CD4-positive, alpha-beta T cell treated with Interferon alpha-2 for 1 hour (primary cell): Measurements from ENCODE around the gene CACNA1G.
A peak's percentile ranks its signal among the peaks of the same experiment; 100 is the strongest.

ENCODE experiments used
- DNase-seq, 2 donors: peaks; one replicate each; pipeline ENCODE4 v3.0.0-alpha.2; 2020 to 2022

CACNA1G gene

DNA sequence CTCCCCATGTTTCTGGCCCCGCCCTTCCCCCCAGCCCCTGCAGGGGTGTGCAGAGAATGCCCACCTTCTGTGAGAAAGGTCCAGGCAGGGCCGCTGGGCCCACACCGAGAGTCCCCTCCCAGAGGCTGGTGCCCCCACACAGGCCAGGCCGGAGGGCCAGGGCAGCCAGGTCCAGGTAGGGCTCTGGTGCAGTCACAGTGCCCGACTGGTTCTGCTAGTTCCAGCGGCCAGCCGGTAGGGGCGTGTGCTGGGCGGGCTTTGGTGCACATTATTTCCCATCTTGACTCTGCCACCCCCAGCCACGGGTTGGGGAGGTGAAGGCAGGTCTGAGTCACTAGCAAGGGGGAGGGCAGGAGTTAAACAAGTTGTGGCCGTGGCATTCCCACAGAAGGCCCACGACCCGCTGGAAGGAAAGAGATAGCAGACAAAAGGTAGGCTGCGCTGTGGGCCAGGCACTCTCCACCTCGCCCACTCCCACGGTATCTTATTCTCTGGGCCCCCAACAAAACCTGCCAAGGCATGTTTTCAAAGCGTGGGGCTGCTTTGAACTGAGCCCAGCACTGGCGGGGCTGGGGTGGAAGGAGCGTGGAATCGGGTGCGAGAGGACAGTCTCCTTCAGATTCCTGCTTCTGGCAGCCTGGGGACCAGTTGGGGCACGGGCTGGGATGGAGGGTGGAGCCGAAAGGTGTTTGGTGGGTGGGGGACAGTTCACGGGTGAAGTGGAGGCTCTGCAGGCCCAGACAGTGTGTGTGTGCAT is 26.1 kb upstream of the CACNA1G start:
- DNase-seq, result no peak

DNA sequence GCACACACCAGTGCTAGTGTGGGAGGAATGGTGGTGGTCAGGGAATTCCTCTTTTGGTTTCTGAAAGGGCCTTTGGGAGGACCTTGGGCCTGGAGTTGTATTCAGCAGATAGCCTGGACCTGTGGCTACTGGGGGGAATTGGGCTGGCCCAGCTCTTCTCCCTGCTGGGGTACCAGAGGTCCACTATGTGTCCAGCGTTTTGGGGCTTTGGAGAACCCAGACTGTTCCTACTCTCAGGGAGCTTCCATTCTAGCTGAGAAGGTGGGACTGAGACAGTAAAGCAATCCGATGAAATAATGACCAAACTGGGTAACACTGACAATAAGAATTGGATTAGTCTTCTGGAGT is 25.6 kb upstream of the CACNA1G start:
- DNase-seq, result no peak

DNA sequence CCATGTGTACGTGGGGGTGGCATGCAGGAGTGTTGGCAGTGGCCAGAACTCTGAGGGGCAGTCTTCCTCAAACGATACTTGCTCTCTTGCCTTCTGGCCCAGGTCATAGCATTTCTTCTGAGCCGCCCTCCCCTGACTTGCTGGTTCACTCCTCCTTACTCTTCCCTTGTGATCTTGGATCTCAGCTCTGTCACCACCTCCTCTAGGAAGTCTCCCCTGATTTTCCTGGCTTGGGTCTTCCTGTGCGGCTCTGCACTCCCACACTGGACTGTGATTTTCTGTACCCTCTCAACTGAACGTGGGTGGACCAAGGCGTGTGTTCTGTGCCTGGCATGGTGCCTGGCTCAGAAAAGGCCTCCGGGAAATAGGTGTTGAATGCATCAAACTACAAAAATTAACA is 25.1 kb upstream of the CACNA1G start:
- no peak for DNase-seq

DNA sequence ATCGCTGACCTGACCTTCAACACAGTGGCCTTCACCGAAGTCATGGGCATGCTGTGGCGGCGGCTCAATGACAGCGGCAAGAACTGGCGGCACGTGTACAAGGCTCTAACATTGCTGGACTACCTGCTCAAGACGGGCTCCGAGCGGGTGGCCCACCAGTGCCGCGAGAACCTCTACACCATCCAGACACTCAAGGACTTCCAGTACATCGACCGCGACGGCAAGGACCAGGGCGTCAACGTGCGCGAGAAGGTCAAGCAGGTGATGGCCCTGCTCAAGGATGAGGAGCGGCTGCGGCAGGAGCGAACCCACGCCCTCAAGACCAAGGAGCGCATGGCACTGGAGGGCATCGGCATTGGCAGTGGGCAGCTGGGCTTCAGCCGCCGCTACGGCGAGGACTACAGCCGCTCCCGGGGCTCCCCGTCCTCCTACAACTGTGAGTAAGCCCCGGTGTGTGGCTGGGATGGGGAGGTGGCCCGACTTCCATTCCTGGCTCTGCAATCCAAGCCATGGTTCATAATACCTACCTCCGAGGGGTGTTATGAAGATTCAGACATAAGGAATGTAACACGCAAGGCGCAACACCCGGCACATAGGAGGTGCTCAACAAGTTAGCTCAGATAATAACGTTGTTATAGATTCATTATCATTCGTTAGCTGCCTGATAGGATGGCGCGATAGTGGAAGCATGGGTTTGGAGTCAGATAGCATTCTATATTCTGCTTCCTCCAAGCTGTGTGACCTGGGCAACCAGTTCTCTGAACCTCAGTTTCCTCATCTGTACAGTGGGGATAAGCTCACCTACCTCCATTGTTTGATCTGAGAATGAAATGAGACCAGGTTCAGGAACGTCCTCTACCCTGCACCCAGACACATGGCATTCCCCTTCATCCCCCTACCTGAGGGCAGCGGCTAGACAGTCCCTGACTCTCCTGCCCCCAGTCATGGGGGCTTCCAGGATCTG is 23.6 kb upstream of the CACNA1G start:
- no peak for DNase-seq

DNA sequence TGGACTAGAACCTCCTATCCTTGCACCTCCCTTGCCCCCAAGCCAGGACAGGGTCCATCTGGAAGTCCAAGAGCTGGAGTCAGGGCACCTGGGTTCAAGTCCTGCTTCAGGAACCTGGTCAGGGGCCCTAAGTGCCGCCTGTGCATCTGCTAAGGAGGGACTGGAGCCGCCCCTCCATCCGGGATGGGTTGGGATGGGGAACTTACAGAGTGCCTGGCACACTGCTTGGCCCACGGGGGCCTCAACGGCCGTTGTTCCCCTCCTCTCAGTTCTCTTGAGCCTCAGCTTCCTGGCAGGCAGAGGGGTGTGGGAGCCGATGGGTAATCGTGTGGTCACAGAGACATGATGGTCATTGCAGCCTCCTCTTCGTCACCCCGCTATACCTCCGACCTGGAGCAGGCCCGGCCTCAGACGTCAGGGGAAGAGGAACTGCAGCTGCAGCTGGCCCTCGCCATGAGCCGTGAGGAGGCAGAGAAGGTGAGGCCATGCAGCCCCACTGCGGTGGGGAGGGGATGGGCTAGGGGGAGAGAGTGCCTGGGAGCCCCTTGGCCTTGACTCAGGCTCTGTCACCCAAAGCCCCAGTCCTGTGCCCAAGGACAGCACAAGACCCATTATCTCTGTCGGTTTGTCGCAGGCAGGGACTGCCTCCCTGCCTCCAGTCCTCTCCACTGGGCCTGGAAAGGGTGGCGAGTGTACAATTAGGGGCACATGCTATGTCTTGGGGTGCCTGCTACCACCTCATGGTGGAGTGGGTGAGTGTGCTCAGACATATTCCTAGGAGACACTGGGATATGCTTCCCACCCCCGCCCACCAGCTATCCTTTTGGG is 22.6 kb upstream of the CACNA1G start:
- DNase-seq, result no peak

DNA sequence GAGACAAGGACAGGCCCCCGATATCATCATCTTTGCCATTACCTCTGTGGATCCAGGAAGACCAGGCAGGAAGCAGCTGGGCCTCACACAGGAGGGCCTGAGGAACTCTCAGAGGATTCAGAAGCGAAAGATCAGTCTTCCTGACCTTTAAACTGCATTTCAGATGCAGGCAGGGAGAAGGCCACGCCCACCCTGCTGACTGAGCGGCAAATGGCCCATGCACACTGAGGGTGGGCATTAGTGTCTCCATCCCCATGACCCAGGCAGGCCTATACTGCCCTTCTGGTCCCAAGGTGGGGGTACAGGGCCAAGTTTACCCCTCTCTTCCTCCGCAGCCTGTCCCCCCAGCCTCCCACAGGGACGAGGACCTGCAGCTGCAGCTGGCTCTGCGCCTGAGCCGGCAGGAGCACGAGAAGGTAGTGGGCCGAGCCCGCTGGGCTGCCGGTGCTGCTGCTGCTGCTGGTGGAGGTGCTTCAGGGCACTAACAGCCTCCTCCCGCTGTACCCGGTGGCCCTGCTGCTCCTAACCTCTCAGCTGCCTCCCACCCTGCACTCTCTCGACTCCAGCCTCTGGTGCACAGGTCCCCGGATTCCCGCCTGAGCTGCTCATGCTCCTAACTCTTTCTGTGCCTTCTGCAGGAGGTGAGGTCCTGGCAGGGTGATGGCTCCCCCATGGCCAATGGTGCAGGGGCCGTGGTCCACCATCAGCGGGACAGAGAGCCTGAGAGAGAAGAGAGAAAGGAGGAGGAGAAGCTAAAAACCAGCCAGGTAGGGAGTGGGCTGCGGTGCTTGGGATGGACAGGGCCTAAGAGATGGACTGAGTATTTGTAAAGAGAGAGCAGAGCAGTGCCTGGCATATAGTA is 21.7 kb upstream of the CACNA1G start:
- no peak for DNase-seq

DNA sequence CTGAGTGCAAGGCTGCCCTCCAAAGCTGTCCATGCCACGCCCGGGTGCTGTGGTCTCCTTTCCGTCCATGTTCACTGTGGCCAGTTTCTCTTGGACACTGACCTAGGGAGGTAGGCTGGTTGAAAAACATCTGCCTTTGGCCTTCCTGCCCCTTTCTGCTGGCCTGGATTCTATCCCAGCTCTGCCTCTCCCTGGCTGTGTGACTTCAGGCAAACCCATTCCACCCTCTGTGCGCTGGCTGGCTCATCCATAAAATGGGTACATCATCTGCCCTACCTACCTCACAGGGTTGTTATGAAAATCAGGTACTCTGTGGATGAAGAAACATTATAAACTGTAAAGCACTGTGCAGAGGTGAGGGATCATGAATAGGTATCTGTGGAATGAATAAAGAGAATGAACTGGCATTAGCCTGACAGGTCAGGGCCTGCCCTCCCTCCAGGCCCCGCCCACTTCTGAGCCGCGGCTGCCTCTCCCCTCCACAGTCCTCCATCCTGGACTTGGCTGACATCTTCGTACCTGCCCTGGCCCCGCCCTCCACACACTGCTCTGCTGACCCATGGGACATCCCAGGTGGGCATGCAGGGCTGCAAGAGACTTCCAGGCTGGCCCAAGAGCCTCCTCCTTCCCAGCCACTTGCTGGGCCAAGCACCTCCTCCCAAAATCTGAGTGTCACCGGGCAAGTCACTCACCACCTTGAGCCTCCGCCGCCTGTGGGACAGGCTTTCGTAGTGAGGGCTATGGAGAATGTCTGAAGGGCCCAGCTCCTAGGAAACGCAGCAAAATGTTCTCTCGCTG is 20.6 kb upstream of the CACNA1G start:
- DNase-seq, result no peak

DNA sequence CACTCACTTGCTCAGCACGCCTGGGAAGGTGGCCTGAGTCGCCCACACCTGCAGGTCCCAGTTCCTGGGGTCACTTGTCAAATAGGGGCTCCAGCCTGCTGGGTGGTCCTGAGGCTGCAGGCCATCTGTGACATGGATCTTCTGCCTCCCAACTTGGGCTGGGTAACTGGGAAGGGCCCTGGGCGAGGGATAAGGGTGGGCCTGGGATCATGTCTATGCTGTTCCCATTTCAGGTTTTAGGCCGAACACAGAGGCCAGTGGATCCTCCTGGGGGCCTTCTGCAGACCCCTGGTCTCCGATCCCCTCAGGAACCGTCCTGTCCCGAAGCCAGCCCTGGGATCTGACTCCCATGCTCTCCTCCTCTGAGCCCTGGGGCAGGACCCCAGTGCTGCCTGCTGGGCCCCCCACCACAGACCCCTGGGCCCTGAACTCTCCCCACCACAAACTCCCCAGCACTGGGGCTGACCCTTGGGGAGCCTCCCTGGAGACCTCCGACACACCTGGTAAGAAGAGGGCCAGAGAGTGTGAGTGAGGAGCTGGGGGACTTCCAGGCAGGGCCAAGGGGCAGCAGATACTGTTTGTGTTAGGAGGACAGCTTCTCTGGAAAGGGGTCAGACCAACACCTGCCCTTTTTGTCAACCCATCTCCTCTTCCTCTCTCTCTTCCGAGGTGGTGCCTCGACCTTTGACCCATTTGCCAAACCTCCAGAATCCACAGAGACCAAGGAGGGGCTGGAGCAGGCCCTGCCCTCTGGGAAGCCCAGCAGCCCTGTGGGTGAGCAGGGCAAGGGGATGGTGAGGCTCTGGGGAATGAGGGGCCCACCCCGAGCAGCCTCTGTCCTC is 19.7 kb upstream of the CACNA1G start:
- DNase-seq, result no peak

DNA sequence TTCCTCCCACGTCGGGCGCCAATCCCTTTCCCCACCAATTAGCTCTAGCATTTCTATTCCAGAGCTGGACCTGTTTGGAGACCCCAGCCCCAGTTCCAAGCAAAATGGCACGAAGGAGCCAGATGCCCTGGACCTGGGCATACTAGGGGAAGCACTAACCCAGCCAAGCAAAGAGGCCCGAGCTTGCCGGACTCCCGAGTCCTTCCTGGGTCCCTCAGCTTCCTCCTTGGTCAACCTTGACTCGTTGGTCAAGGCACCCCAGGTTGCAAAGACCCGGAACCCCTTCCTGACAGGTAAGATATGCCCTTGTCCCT is 19.2 kb upstream of the CACNA1G start:
- no peak for DNase-seq

DNA sequence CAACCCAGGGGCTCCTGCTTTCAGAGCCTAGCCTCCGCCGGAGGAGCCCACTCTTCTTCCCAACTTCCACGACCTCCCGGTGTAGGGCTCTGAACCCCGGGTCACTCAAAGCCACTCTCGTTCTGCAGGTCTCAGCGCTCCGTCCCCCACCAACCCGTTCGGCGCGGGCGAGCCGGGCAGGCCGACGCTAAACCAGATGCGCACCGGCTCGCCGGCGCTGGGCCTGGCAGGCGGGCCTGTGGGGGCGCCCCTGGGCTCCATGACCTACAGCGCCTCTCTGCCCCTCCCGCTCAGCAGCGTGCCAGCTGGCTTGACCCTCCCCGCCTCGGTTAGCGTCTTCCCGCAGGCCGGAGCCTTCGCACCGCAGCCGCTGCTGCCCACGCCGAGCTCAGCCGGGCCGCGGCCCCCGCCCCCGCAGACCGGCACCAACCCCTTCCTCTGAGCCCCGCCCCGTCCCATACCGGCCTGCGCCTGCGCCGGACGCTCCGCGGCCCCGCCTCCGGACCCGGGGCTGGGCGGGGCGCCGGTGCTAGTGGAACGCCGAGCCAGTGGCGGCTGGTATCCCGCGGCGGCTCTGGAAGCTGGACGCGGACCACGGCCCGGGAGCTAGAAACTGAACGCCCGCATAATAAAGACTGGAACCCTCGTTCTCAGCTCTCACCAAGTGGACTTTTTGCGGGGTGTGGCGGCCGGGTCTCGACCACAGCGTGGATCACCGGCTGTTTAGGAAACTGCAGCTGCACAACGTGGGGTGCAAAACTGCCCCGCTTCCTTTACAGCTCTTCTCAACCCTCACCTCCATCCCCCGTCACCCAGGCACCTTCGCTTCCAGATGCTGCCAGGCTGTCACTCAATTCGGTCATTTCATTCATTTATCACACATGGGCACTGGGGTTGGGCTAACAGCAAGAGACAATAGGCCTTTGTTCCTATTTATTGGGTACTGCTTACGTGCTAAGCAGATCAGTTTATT is 18.5 kb upstream of the CACNA1G start:
- DNase-seq, result peak; percentile 75 to 86

DNA sequence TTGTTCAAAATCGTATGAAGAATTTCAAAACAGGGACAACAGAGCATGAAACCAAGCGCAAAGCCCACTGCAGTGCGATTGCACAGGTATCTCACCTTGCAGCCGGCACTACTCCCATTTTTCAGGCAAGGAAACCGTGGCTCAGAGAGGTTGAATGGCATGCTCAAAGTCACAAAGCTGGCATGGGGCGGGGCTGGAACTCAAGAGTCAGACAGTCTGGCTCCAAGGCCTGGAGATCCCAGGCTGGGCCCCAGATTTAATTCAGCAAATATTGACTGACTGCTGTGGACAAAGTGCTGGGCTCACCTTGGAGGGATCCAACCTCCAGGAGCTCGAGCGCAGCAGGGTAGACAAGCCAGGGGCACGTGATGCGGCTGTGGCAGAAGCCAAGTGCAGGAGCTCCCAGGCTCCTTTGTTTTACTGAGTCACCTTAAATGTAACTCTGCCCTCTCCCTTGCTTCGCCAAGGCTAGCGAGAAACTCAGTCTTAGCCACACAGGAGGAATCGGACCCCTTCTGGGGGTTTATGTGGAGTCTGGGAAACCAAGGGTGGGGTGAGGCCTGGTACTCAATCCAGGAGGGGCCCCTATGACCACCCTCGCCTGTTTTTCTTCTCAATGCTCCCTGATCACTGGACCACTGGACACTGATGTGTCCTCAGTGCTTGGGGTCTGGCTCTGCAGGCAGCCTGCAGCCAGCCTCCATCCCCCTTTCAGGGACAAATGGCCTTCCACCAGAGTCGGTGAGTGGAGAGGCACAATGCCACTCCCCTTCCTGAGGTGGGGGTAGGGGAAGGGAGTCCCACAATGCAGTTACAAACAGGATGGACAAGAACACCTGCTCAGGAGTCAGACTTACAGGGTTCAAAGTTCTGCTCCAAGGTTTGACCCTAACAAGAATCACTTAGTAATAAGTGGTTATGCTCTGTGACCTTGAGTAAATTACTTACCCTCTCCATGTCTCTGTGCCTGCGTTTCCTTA is 17.4 kb upstream of the CACNA1G start:
- DNase-seq, result no peak

DNA sequence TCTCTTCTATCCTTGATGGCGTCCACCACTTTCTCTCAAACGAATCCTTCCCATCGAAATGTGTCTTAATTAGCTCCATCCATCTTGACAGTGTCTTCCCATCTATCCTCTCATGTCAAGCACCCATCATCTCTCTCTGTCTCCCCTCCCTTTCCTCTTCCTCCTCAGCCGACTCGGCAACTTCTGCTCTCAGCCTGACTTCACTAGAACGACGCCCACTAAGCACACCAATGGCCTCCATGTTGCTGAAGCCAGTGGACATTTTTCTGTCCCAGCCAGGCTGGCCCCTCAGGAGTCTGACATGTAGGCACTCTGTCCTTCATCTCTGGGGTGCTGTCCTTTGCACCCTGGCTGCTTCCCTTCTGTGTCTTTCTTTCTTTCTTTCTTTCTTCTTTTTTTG is 16.0 kb upstream of the CACNA1G start:
- DNase-seq, result no peak

DNA sequence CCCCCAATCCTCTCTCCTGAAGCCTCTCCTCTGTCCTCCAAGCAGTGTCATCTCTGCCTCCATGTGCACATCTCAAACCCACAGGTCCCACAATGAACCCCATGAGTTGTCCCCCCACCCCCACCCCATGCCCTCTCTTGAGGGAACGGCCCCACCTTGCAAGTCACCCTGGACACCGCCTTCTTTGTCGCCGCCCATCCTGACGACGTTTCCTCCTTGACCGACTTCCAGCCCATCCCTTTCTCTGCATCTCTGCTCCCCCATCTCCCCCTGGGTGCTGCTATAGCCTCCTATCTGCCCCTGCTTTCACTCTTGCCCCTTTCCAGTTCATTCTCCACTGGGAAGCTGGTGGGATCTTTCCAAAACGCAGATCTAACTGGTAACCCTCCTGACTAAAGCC is 15.2 kb upstream of the CACNA1G start:
- DNase-seq, result no peak

DNA sequence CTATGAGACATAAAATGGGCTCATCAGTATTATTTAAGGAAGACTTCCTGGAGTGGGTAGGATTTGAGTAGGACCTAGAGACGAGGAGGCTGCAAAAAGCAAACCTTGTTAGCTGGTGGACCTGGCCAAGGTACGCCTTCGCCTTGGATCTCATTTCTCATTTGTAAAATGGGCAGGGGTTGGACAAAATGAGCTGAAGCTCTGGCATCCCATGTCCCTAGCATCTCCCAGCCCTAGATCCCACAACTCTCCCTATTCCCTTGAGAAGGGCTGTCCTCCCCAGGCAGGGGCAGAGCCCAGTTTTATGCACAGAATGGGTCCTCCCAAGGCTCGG is 13.8 kb upstream of the CACNA1G start:
- DNase-seq, result no peak

DNA sequence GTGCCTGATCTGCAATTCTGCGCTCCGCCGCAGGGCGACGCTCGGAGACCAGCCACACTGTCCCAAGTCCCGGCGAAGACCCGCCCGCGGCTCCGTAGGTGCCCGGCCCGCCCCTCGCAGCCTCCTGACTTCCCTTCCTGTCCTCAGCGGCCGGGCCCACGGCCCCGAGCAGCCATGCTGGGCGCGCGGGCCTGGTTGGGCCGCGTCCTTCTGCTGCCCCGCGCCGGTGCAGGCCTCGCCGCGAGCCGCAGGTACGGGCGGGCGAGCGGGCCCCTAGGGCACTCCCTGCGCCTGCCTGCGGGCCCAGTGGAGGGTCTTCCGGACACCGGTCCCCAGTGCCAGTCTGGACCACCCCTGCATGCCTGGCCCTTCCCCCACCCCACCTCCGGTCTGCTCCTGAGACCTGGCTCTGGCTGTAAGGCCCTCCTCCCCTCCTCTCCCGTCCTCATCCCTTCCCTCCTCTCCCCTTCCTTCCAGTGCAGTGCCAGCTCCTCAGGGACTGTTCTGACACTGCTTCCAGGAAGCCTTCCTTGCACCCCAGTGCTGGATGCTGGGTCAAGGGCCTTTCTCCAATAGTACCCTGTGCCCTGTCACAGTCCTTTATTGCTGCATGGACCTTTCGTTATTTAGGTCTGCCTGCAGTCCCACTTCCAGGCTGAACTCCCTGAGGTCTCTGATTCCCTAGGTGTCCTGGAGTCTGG is 13.3 kb upstream of the CACNA1G start, which contains the start of gene SPATA20:
SPATA20 (plus strand) TSS at position 140 of the 701 bp plus-strand sequence; CDS start at position 175, 35 bp downstream.
- peak; percentile 87 to 88 for DNase-seq

DNA sequence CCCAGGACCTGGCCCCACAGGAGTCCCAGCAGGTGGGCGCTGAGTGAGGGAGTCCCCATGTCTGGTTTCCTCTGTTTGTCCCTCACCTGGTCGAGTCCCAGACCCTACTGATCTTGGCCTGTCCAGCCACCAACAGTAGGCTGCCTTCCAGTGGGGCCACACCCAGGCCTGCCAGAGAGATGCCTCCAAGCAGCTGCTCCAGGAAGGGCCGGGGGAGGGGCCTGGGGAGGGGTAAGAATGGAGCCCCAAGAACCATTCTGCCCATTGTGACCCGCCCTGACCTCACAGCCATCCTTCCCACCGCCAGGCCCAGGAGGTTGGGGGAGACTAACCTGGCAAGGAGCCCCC is 12.8 kb upstream of the CACNA1G start:
- DNase-seq, result no peak

DNA sequence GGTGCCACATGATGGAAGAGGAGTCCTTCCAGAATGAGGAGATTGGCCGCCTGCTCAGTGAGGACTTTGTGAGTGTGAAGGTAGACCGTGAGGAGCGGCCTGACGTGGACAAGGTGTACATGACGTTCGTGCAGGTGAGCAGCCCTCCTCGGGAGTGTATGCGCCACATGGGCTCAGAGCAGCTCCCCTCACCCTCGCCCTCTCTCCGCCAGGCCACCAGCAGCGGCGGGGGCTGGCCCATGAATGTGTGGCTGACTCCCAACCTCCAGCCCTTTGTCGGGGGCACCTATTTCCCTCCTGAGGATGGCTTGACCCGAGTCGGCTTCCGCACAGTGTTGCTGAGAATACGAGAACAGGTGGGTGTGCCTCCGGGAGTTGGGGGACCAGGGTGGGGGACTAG is 11.7 kb upstream of the CACNA1G start:
- DNase-seq, result no peak
